Motor neuron (in vitro differentiated cells): ENCODE measurements around the gene GDNF. TPM values are rescaled to one million over a fixed set of nuclear protein-coding genes. Genes with fewer than 3 reads are reported as not detected.

Experiments used
- ATAC-seq, 8 experiments: fragments of 200-7000 bp; cut with Tn5 transposase; replicated peaks in 6 of 8; 2 replicates each; pipeline ENCODE4 v1.8.0; 2021; ENCODE audit warnings: mild to moderate bottlenecking in 8 of 8, moderate library complexity in 8 of 8
- H3K27ac ChIP-seq, 2 donors: fragments of 250-450 bp; sonication (Bioruptor Pico); 2 replicates each; pipeline ENCODE4 v1.9.0; 2021; ENCODE audit warnings: antibody characterized with exemption in 2 of 2, mild to moderate bottlenecking in 2 of 2, moderate library complexity in 1 of 2
- H3K4me1 ChIP-seq, 2 donors: fragments of 250-450 bp; sonication (Bioruptor Pico); replicated peaks in 1 of 2; 2 replicates each; pipeline ENCODE4 v1.6.1; 2021; ENCODE audit warnings: antibody characterized with exemption in 2 of 2, mild to moderate bottlenecking in 2 of 2, moderate library complexity in 1 of 2
- H3K4me3 ChIP-seq, 5 donors: fragments of 250-450 bp; sonication (Bioruptor Pico); 2 replicates each; pipeline ENCODE4 v1.9.0; 2021; ENCODE audit warnings: antibody characterized with exemption in 5 of 5, mild to moderate bottlenecking in 5 of 5, moderate library complexity in 4 of 5
- WGBS, 10 experiments: fragments of 450-650 bp; shearing (Covaris generic); methylation state at CpG; one replicate each; pipeline ENCODE4 v1.0.0; 2022; 5-methylcytosine and 5-hydroxymethylcytosine counted together
- in situ Hi-C, 9 experiments: fragments of 400-800 bp; cut with MboI; loops; one replicate each; pipeline ENCODE4 v1.15.0; 2021; ENCODE audit warnings: low sequenced_read_pairs in 9 of 9, low pct_unique_long_range_greater_than_20kb in 2 of 9; ENCODE audit not compliant: unreplicated experiment in 9 of 9
- total RNA-seq, 8 experiments: library from RNA; unstranded; fragments of 300-600 nt; gene quantifications; 2 replicates each; pipeline versions ENCODE4 v1.2.3 to v1.2.4, GENCODE V29; 2022

Gene GDNF
- total RNA-seq, 8 experiments from 2014 or later, result 0.21 to 2.3 (median 0.56) TPM

GRCh38 chr5:37841203-37841602 is 1.4 kb upstream of the GDNF start:
- no peak for ATAC-seq
- in situ Hi-C loops, result loop anchor here in 5 of 9 experiments (10.0 to 25.0 kb wide), 3 partner anchors 171 to 346 kb away; no protein-coding TSS in a partner anchor
- no peak overlapping the region for H3K4me3 ChIP-seq
- peaks cover 15% of the 10 kb centered on the region in 2 donors for H3K4me1 ChIP-seq
- no peak overlapping the region for H3K27ac ChIP-seq
- 76 to 100% (median 87%) methylated on average over 2 to 6 of the region's 6 CpGs; no CpG with 5 or more reads in 1 of the 10 experiments for WGBS, 10 experiments

- Histone ChIP-seq H3K27ac (no peak overlapping the region), H3K4me3 (peak overlapping the region; percentile 35 to 47 (median 42)), H3K4me1 (peaks cover 15% of the 10 kb centered on the region in 2 donors)
- in situ Hi-C loops, result loop anchor here in 5 of 9 experiments (10.0 to 25.0 kb wide), 3 partner anchors 172 to 347 kb away; no protein-coding TSS in a partner anchor
- 0 to 80% (median 1%) methylated on average over 1 to 16 of the region's 76 CpGs for WGBS, 10 experiments
- peak; percentile 56 to 74 (median 68) for ATAC-seq
Measured at GRCh38 chr5:37840053-37841034, 503 bp upstream of the GDNF start.

- 0 to 67% (median 18%) methylated on average over 1 to 12 of the region's 21 CpGs; no CpG with 5 or more reads in 2 of the 10 experiments for WGBS, 10 experiments
- H3K27ac ChIP-seq, result no peak overlapping the region
- in situ Hi-C loops, result loop anchor here in 4 of 9 experiments (10.0 to 25.0 kb wide), 3 partner anchors 173 to 356 kb away; no protein-coding TSS in a partner anchor
- H3K4me1 ChIP-seq, result peaks cover 15% of the 10 kb centered on the region in 2 donors
- no peak for ATAC-seq
- H3K4me3 ChIP-seq, result peak overlapping the region in 2 of 5 donors; percentile 42 to 44
Measured at GRCh38 chr5:37838933-37839341, 904 bp downstream of the GDNF start.

- WGBS, 10 experiments, result 8 to 28% (median 16%) methylated on average over 3 to 40 of the region's 47 CpGs; no CpG with 5 or more reads in 1 of the 10 experiments
- ATAC-seq, result peak in 2 of 8 experiments; percentile 0 to 1
- H3K4me1 ChIP-seq, result peaks cover 15% of the 10 kb centered on the region in 2 donors
- in situ Hi-C loops, result loop anchor here in 4 of 9 experiments (10.0 to 25.0 kb wide), 3 partner anchors 174 to 356 kb away; no protein-coding TSS in a partner anchor
- no peak overlapping the region for H3K27ac ChIP-seq
- H3K4me3 ChIP-seq, result peak overlapping the region in 4 of 5 donors; percentile 8 to 42 (median 25)
Measured at GRCh38 chr5:37838152-37838932, 1.5 kb downstream of the GDNF start.

GRCh38 chr5:37837414-37838032 is 2.3 kb downstream of the GDNF start:
- 0 to 8% (median 0%) methylated on average over 1 to 23 of the region's 38 CpGs; no CpG with 5 or more reads in 2 of the 10 experiments for WGBS, 10 experiments
- ATAC-seq, result peak; percentile 15 to 46 (median 31)
- H3K4me1 ChIP-seq, result peaks cover 15% of the 10 kb centered on the region in 2 donors
- H3K27ac ChIP-seq, result no peak overlapping the region
- peak overlapping the region; percentile 18 to 42 (median 26) for H3K4me3 ChIP-seq
- in situ Hi-C loops, result loop anchor here in 4 of 9 experiments (10.0 to 25.0 kb wide), 3 partner anchors 175 to 357 kb away; no protein-coding TSS in a partner anchor

- in situ Hi-C loops, result loop anchor here in 4 of 9 experiments (10.0 to 25.0 kb wide), 3 partner anchors 175 to 358 kb away; no protein-coding TSS in a partner anchor
- ATAC-seq, result peak; percentile 1 to 35 (median 7)
- Histone ChIP-seq H3K4me1 (peaks cover 15% of the 10 kb centered on the region in 2 donors), H3K4me3 (peak overlapping the region; percentile 18 to 42 (median 26)), H3K27ac (no peak overlapping the region)
- WGBS, 10 experiments, result 0 to 18% (median 10%) methylated on average over 2 to 5 of the region's 65 CpGs; no CpG with 5 or more reads in 7 of the 10 experiments
Measured at GRCh38 chr5:37836592-37837413, 3.0 kb downstream of the GDNF start.

GRCh38 chr5:37836235-37836591 is 3.6 kb downstream of the GDNF start:
- 13 to 70% (median 28%) methylated on average over 1 to 14 of the region's 16 CpGs; no CpG with 5 or more reads in 3 of the 10 experiments for whole genome bisulfite sequencing, 10 experiments
- in situ Hi-C loops, result loop anchor here in 4 of 9 experiments (10.0 to 25.0 kb wide), 3 partner anchors 176 to 359 kb away; no protein-coding TSS in a partner anchor
- Histone ChIP-seq H3K27ac (no peak overlapping the region), H3K4me1 (peaks cover 13 to 15% of the 10 kb centered on the region in 2 donors), H3K4me3 (peak overlapping the region; percentile 18 to 42 (median 26))
- no peak for ATAC-seq

- no peak for ATAC-seq
- in situ Hi-C loops, result loop anchor here in 4 of 9 experiments (10.0 to 25.0 kb wide), 3 partner anchors 177 to 359 kb away; no protein-coding TSS in a partner anchor
- 50 to 82% (median 78%) methylated on average over 2 to 5 of the region's 19 CpGs; no CpG with 5 or more reads in 5 of the 10 experiments for WGBS, 10 experiments
- Histone ChIP-seq H3K4me3 (no peak overlapping the region), H3K4me1 (peaks cover 6 to 9% of the 10 kb centered on the region in 2 donors), H3K27ac (no peak overlapping the region)
Measured at GRCh38 chr5:37835380-37835973, 4.4 kb downstream of the GDNF start.

- ATAC-seq, result peak in 5 of 8 experiments; percentile 38 to 61 (median 50)
- in situ Hi-C loops, result loop anchor here in 4 of 9 experiments (10.0 to 25.0 kb wide), 3 partner anchors 178 to 360 kb away; no protein-coding TSS in a partner anchor
- WGBS, 10 experiments, result 0 to 99% (median 55%) methylated on average over 2 to 17 of the region's 64 CpGs; no CpG with 5 or more reads in 4 of the 10 experiments
- Histone ChIP-seq H3K27ac (no peak overlapping the region), H3K4me1 (peaks cover 6 to 9% of the 10 kb centered on the region in 2 donors), H3K4me3 (peak overlapping the region; percentile 14 to 29 (median 24))
Measured at GRCh38 chr5:37834542-37835379, 5.1 kb downstream of the GDNF start.

- in situ Hi-C loops, result loop anchor here in 4 of 9 experiments (10.0 to 25.0 kb wide), 3 partner anchors 178 to 361 kb away; no protein-coding TSS in a partner anchor
- no peak for ATAC-seq
- H3K4me1 ChIP-seq, result peaks cover 5 to 6% of the 10 kb centered on the region in 2 donors
- H3K27ac ChIP-seq, result no peak overlapping the region
- 40 to 100% (median 89%) methylated on average over 1 to 6 of the region's 6 CpGs for WGBS, 10 experiments
- H3K4me3 ChIP-seq, result peak overlapping the region in 1 of 5 donors; percentile 29
Measured at GRCh38 chr5:37833990-37834389, 5.9 kb downstream of the GDNF start.
